K562 (cell line): ENCODE measurements around the gene SLC38A10. TPM values are rescaled to one million over a fixed set of nuclear protein-coding genes. Genes with fewer than 3 reads are reported as not detected.

ENCODE experiments used
- ATAC-seq: fragments of 200-7000 bp; cut with Tn5 transposase; 3 replicates; pipeline ENCODE4 v1.9.1; 2020; ENCODE audit warnings: moderate library complexity
- BruUV-seq: library from RNA; stranded (reverse); fragments of 400-500 nt; replicated peaks from 2 replicates; lab custom pipeline; 2021; lab: Mats Ljungman, UMichigan
- CTCF ChIA-PET: fragments of 300-600 bp; formaldehyde crosslinking; extraction: SDS; loops from one replicate; lab custom pipeline; 2021; ENCODE audit warnings: low intra/inter-chr PET ratio; lab: Yijun Ruan, JAX
- POLR2A ChIA-PET: fragments of 300-600, 350-650 bp; sonication (Branson Sonifier 250); formaldehyde crosslinking; extraction: SDS; loops from one replicate; lab custom pipeline; 2021; ENCODE audit warnings: antibody characterized with exemption, inconsistent platforms; lab: Yijun Ruan, JAX
- DNase-seq, 4 experiments: peaks; one replicate each; pipeline versions ENCODE4 v3.0.0 to v3.0.0-alpha.2; 2011 to 2018; ENCODE audit warnings: low spot score in 3 of 4, mixed read lengths in 3 of 4; ENCODE audit errors: extremely low read depth in 1 of 4
- FAIRE-seq: peaks from 2 replicates; lab custom pipeline; 2011; peaks lifted over from hg19 to GRCh38; lab: Jason Lieb, UNC
- H2AFZ ChIP-seq: 2 replicates; pipeline ENCODE4 v1.6.0; 2011; ENCODE audit warnings: low read depth, low read length, control low read depth, inconsistent platforms
- H3K27ac ChIP-seq: fragments of 200-600 bp; 3 replicates; pipeline ENCODE4 v1.8.0; 2011; ENCODE audit warnings: low read depth, mild to moderate bottlenecking, control low read depth, inconsistent platforms, low read length, moderate library complexity, mixed read lengths; ENCODE audit errors: extremely low read depth
- H3K27me3 ChIP-seq, 2 experiments: fragments of 300-600 bp in 1 of 2; 2 replicates in 1 of 2; 3 replicates in 1 of 2; pipeline versions ENCODE4 v1.6.0 to v1.8.0; 2011; ENCODE audit warnings: inconsistent platforms in 2 of 2, low read length in 2 of 2, mild to moderate bottlenecking in 1 of 2, mixed read lengths in 1 of 2, moderate library complexity in 1 of 2; ENCODE audit not compliant: control insufficient read depth in 2 of 2, insufficient read depth in 2 of 2
- H3K36me3 ChIP-seq: fragments of 300-600 bp; 3 replicates; pipeline ENCODE4 v1.8.0; 2011; ENCODE audit warnings: mild to moderate bottlenecking, low read length, inconsistent platforms; ENCODE audit not compliant: control insufficient read depth, insufficient read depth
- H3K4me1 ChIP-seq, 2 experiments: fragments of 200-600 bp in 1 of 2; replicated peaks in 1 of 2; 2 replicates in 1 of 2; 3 replicates in 1 of 2; pipeline versions ENCODE4 v1.5.1 to v1.8.0; 2011; ENCODE audit warnings: inconsistent platforms in 2 of 2, low read length in 2 of 2, mild to moderate bottlenecking in 1 of 2, mixed read lengths in 1 of 2, moderate library complexity in 1 of 2; ENCODE audit not compliant: control insufficient read depth in 2 of 2, insufficient read depth in 2 of 2
- H3K4me2 ChIP-seq: 2 replicates; pipeline ENCODE4 v1.6.1; 2011; ENCODE audit warnings: low read length, control low read depth, inconsistent platforms, mixed read lengths; ENCODE audit not compliant: insufficient read depth
- H3K4me3 ChIP-seq: fragments of 200-600 bp; sonication (generic), shearing (Covaris generic); 2 replicates; pipeline ENCODE4 v1.5.1; 2016; ENCODE audit warnings: control low read depth, inconsistent platforms
- H3K79me2 ChIP-seq: fragments of 200-600 bp; 3 replicates; pipeline ENCODE4 v1.8.0; 2011; ENCODE audit warnings: low read length, inconsistent platforms; ENCODE audit not compliant: control insufficient read depth, insufficient read depth
- H3K9ac ChIP-seq, 2 experiments: 2 replicates each; pipeline versions ENCODE4 v1.6.0 to v1.6.1; 2011; ENCODE audit warnings: low read depth in 2 of 2, low read length in 2 of 2, control low read depth in 1 of 2, inconsistent platforms in 1 of 2, mild to moderate bottlenecking in 1 of 2, mixed read lengths in 1 of 2; ENCODE audit not compliant: insufficient read depth in 1 of 2
- H3K9me1 ChIP-seq: one replicate; pipeline ENCODE4 v1.6.0; 2011; ENCODE audit warnings: inconsistent platforms, mild to moderate bottlenecking, low read length, moderate library complexity; ENCODE audit not compliant: control insufficient read depth, insufficient read depth
- H3K9me3 ChIP-seq: replicated peaks from 2 replicates; pipeline ENCODE4 v1.5.1; 2011; ENCODE audit warnings: low read depth, low read length, inconsistent platforms; ENCODE audit not compliant: control insufficient read depth, insufficient read depth
- H4K20me1 ChIP-seq: replicated peaks from 2 replicates; pipeline ENCODE4 v1.6.1; 2011; ENCODE audit warnings: low read length, inconsistent platforms, mixed read lengths; ENCODE audit not compliant: control insufficient read depth, insufficient read depth
- CBX1 ChIP-seq: sonication (generic); IDR thresholded peaks from 2 replicates; pipeline ENCODE4 v1.6.1; 2016; ENCODE audit warnings: antibody characterized with exemption, low read depth, mild to moderate bottlenecking
- PCBP2 ChIP-seq: fragments of 200-400 bp; formaldehyde crosslinking; IDR thresholded peaks from 2 replicates; pipeline ENCODE4 v1.6.1; 2018; ENCODE audit warnings: low read length, low read depth, mild to moderate bottlenecking, moderate library complexity; ENCODE audit not compliant: poor library complexity, severe bottlenecking
- ZC3H8 ChIP-seq: fragments of 450-650 bp; IDR thresholded peaks from 2 replicates; pipeline ENCODE4 v1.6.1; 2017
- ZEB2 ChIP-seq: fragments of 450-650 bp; IDR thresholded peaks from 2 replicates; pipeline ENCODE4 v1.6.1; 2016
- WGBS: fragments of 100-300 bp; shearing (Covaris generic); methylation state at CpG from one replicate; pipeline ENCODE4 v1.1.6; 2016; ENCODE audit warnings: low coverage, mixed read lengths; ENCODE audit not compliant: insufficient coverage; ENCODE audit errors: missing lambda C conversion rate; 5-methylcytosine and 5-hydroxymethylcytosine counted together
- in situ Hi-C: fragments of 300-500 bp; cut with MboI; formaldehyde crosslinking; loops from 4 replicates; pipeline ENCODE4 v1.15.0; 2018; ENCODE audit warnings: inconsistent platforms, mixed read lengths
- intact Hi-C: fragments of 100-400 bp; cut with micrococcal nuclease; formaldehyde crosslinking; loops from 2 replicates; pipeline ENCODE4 v1.14.2; 2022
- polyA plus RNA-seq, 8 experiments: library from polyadenylated mRNA; depleted of rRNA in 4 of 8; stranded (reverse) in 5 of 8; unstranded in 3 of 8; fragments of >200 nt; fragmentation: Nextera tagmentation in 2 of 8; fragmentation: Illumina TruSeq in 1 of 8; extraction: Ambion mirVana in 2 of 8; extraction: Trizol in 1 of 8; gene quantifications; 2 replicates each; pipeline versions ENCODE4 v1.2.1 to v1.2.3, GENCODE V29; 2011 to 2014; ENCODE audit warnings: inconsistent platforms in 1 of 8, missing spikeins in 1 of 8
- total RNA-seq, 7 experiments: library from RNA; depleted of rRNA in 6 of 7; stranded (reverse); fragments of >200 nt in 6 of 7; fragmentation: Illumina TruSeq in 2 of 7; extraction: Trizol in 2 of 7; gene quantifications; 2 replicates each; pipeline versions ENCODE4 v1.2.1 to v1.2.3, GENCODE V29; 2011 to 2021; ENCODE audit warnings: low replicate concordance in 1 of 7
- TF ChIP-seq, protein P1 (sequence below): fragments of 250-450 bp; sonication (Bioruptor Pico); IDR thresholded peaks from 2 replicates; pipeline ENCODE4 v1.8.0; 2021; ENCODE audit warnings: borderline replicate concordance, mild to moderate bottlenecking, moderate library complexity; ENCODE audit not compliant: poor library complexity, severe bottlenecking
- TF ChIP-seq, protein P2 (sequence below): fragments of 450-650 bp; IDR thresholded peaks from 2 replicates; pipeline ENCODE4 v1.6.1; 2017; ENCODE audit warnings: antibody characterized with exemption, mild to moderate bottlenecking
- TF ChIP-seq, protein P3 (sequence below): fragments of 450-650 bp; IDR thresholded peaks from 2 replicates; pipeline ENCODE4 v1.6.1; 2016; ENCODE audit warnings: low read depth, mild to moderate bottlenecking, moderate library complexity
- TF ChIP-seq, protein P4 (sequence below): fragments of 250-450 bp; sonication (Bioruptor Pico); IDR thresholded peaks from 2 replicates; pipeline ENCODE4 v1.8.0; 2022; ENCODE audit warnings: moderate library complexity, mild to moderate bottlenecking, inconsistent platforms

The SLC38A10 gene
- total and polyA plus RNA-seq, 9 of the 15 experiments (the other 6 are each of a cell fraction or from before 2014, with no cell fraction given), result 0.45 to 54.2 (median 13.8) TPM

DNA sequence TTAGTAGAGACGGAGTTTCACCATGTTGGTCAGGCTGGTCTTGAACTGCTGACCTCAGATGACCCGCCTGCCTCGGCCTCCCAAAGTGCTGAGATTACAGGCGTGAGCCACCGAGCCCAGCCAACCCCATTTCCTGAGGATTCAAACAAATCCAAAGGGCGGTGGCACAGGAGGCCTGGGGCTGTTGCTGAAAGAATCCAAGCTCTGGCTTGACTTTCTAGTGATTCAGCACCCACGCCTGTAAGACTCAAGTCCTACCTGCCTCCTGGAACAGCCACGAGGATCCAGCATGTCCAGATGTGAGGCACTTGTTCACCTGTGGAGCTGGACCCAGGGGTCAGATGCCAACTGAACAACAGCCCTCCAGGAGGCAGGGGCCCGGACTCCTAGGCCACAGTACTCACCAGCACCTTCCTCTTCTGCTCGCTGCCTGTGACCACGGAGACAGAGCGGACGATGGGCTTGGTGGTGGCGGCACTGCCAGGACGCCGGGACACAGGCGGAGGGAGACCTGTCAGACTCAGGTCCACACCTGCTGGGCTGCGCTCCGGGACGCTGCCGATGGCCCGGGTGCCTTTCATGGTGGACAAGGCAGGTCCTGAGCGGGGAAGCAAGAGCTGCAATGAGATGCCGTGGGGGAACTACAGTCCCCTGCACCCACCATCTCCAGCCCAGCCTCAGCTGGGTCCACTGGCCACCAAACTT lies 75.5 kb downstream of the SLC38A10 start:
- Histone ChIP-seq H3K9ac (peak overlapping the region in 1 of 2 experiments; percentile 81; a peak in 2 of 4 replicates), H3K9me3 (no peaks in the 10 kb centered on the region), H2AFZ (no peak overlapping the region), H3K4me2 (no peak overlapping the region), H3K27ac (no peak overlapping the region), H3K27me3 (no peaks in the 10 kb centered on the region), H3K4me1 (peaks cover 9 to 45% of the 10 kb centered on the region in 2 experiments), H4K20me1 (no peaks in the 10 kb centered on the region), H3K4me3 (no peak overlapping the region), H3K9me1 (no peaks in the 10 kb centered on the region), H3K36me3 (peaks cover 8% of the 10 kb centered on the region; the same call in 1 of the 3 replicates), H3K79me2 (peaks cover 5% of the 10 kb centered on the region; the same call in 2 of the 3 replicates)
- intact Hi-C loops, result loop anchor here (10.0 kb wide), 1 partner anchor 235 kb away; no protein-coding TSS in a partner anchor
- CTCF ChIA-PET, result no interaction called here
- TF ChIP-seq, protein P1, sequence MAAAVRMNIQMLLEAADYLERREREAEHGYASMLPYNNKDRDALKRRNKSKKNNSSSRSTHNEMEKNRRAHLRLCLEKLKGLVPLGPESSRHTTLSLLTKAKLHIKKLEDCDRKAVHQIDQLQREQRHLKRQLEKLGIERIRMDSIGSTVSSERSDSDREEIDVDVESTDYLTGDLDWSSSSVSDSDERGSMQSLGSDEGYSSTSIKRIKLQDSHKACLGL (CRISPR knock-in tag), result no peak
- TF ChIP-seq, protein P2, sequence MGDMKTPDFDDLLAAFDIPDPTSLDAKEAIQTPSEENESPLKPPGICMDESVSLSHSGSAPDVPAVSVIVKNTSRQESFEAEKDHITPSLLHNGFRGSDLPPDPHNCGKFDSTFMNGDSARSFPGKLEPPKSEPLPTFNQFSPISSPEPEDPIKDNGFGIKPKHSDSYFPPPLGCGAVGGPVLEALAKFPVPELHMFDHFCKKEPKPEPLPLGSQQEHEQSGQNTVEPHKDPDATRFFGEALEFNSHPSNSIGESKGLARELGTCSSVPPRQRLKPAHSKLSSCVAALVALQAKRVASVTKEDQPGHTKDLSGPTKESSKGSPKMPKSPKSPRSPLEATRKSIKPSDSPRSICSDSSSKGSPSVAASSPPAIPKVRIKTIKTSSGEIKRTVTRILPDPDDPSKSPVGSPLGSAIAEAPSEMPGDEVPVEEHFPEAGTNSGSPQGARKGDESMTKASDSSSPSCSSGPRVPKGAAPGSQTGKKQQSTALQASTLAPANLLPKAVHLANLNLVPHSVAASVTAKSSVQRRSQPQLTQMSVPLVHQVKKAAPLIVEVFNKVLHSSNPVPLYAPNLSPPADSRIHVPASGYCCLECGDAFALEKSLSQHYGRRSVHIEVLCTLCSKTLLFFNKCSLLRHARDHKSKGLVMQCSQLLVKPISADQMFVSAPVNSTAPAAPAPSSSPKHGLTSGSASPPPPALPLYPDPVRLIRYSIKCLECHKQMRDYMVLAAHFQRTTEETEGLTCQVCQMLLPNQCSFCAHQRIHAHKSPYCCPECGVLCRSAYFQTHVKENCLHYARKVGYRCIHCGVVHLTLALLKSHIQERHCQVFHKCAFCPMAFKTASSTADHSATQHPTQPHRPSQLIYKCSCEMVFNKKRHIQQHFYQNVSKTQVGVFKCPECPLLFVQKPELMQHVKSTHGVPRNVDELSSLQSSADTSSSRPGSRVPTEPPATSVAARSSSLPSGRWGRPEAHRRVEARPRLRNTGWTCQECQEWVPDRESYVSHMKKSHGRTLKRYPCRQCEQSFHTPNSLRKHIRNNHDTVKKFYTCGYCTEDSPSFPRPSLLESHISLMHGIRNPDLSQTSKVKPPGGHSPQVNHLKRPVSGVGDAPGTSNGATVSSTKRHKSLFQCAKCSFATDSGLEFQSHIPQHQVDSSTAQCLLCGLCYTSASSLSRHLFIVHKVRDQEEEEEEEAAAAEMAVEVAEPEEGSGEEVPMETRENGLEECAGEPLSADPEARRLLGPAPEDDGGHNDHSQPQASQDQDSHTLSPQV, result no peak
- TF ChIP-seq, protein P3, sequence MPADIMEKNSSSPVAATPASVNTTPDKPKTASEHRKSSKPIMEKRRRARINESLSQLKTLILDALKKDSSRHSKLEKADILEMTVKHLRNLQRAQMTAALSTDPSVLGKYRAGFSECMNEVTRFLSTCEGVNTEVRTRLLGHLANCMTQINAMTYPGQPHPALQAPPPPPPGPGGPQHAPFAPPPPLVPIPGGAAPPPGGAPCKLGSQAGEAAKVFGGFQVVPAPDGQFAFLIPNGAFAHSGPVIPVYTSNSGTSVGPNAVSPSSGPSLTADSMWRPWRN, result no peak
- TF ChIP-seq, protein P4, sequence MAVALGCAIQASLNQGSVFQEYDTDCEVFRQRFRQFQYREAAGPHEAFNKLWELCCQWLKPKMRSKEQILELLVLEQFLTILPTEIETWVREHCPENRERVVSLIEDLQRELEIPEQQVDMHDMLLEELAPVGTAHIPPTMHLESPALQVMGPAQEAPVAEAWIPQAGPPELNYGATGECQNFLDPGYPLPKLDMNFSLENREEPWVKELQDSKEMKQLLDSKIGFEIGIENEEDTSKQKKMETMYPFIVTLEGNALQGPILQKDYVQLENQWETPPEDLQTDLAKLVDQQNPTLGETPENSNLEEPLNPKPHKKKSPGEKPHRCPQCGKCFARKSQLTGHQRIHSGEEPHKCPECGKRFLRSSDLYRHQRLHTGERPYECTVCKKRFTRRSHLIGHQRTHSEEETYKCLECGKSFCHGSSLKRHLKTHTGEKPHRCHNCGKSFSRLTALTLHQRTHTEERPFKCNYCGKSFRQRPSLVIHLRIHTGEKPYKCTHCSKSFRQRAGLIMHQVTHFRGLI (CRISPR knock-in tag), result no peak
- TF ChIP-seq ZC3H8 (no peak), PCBP2 (no peak), ZEB2 (no peak), CBX1 (no peak)
- no TSS peak for BruUV-seq
- FAIRE-seq (no peak), ATAC-seq (no peak), DNase-seq (no peak)
- in situ Hi-C loops, result no loop called here
- WGBS, result 92% methylated on average over 22 of the region's 24 CpGs
- POLR2A ChIA-PET, result interaction anchor here (0.5 to 1.0 kb wide), 4 partner anchors 38 to 200 kb away, joined by 3 read pairs; no protein-coding TSS in a partner anchor
